Measurements from ENCODE around the gene GH1. TPM values are rescaled to one million over a fixed set of nuclear protein-coding genes. Genes with fewer than 3 reads are reported as not detected.
"Not testable (repeated sequence)": the region's sequence is repeated elsewhere in the genome, so short reads cannot be mapped to it uniquely, and the experiment has no call there.

GH1 gene
- total RNA-seq, 3 donors from 2014 or later = not detected

DNA sequence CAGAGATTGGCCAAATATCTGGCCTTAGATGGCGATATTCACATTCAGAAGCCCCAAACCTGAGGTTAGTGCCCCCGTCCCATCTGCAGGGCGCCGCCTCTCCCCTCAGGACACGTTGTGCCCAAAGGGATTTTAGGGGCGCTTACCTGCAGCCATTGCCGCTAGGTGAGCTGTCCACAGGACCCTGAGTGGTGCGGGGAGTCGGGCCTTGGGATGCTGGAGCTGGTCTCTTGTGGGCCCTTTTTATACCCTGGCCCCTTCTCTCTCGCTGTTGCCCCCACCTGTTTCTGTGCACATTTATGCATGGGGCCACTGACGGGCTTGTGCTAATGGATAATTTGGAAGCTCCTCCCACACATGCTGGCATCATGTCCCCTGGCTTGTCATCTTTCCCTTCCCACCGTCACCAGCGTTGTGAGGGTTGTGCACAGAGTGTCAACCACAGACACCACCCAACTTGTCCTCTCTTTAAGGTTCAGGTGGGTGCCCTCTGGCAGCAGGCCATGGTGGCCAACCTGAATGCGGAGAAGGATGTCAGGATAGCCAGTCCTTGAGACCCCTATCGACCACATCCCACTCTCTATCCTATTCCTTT, 7.5 kb downstream of the GH1 start, which contains the start of gene CSHL1:
Gene CSHL1, minus strand, starts transcription at position 218 of the 595 bp plus-strand sequence. Its CDS starts 62 bp downstream, at position 156.
- H3K9me3 ChIP-seq = no peaks in the 10 kb centered on the region
- TF ChIP-seq, protein P1, sequence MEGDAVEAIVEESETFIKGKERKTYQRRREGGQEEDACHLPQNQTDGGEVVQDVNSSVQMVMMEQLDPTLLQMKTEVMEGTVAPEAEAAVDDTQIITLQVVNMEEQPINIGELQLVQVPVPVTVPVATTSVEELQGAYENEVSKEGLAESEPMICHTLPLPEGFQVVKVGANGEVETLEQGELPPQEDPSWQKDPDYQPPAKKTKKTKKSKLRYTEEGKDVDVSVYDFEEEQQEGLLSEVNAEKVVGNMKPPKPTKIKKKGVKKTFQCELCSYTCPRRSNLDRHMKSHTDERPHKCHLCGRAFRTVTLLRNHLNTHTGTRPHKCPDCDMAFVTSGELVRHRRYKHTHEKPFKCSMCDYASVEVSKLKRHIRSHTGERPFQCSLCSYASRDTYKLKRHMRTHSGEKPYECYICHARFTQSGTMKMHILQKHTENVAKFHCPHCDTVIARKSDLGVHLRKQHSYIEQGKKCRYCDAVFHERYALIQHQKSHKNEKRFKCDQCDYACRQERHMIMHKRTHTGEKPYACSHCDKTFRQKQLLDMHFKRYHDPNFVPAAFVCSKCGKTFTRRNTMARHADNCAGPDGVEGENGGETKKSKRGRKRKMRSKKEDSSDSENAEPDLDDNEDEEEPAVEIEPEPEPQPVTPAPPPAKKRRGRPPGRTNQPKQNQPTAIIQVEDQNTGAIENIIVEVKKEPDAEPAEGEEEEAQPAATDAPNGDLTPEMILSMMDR (IDR thresholded peaks at IDR 0.05) = no peak
- TF ChIP-seq POLR2A (IDR thresholded peaks at IDR 0.05) (no peak), POLR2AphosphoS5 (IDR thresholded peaks at IDR 0.05) (no peak)

DNA sequence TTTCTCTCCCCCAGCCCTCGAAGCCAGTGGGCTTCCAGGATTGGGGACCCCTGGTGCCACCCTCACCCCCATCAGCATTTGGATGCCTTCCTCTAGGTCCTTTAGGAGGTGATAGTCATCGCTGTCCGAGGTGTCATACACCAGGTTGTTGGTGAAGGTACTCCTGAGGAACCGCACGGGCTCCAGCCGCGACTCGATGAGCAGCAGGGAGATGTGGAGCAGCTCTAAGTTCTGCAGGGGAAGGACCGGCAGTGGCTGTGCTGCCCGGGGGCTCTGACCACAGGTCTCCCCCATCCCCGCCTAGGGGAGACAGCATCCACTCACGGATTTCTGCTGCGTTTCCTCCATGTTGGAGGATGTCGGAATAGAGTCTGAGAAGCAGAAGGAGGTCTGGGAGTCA, 8.5 kb downstream of the GH1 start:
- intact Hi-C loops (cut with DNase I; ENCODE audit: low total_unique reads) = no loop called here
- TF ChIP-seq, protein P1 (IDR thresholded peaks at IDR 0.05) = no peak
- TF ChIP-seq POLR2A (IDR thresholded peaks at IDR 0.05) (no peak), POLR2AphosphoS5 (IDR thresholded peaks at IDR 0.05) (no peak)
- Histone ChIP-seq H3K27ac (no peak overlapping the region), H3K27me3 (no peaks in the 10 kb centered on the region), H3K9me3 (no peaks in the 10 kb centered on the region), H3K36me3 (no peaks in the 10 kb centered on the region), H3K4me1 (no peaks in the 10 kb centered on the region), H3K4me3 (no peak overlapping the region)
- no peak for DNase-seq (ENCODE audit: low spot score in 2 of 2)

More for the DNA sequence above, 7.5 kb downstream of the GH1 start, which contains the start of gene CSHL1:
- no peak within 1 kb of the TSS for H3K27ac ChIP-seq
- no peaks in the 10 kb centered on the region for H3K27me3 ChIP-seq
- intact Hi-C loops (cut with DNase I; ENCODE audit: low total_unique reads) = no loop called here
- no peak within 1 kb of the TSS for H3K4me3 ChIP-seq
- DNase-seq (ENCODE audit: low spot score in 2 of 2) = no peak
- no peaks in the 10 kb centered on the region for H3K4me1 ChIP-seq
- H3K36me3 ChIP-seq = no peaks in the 10 kb centered on the region

DNA sequence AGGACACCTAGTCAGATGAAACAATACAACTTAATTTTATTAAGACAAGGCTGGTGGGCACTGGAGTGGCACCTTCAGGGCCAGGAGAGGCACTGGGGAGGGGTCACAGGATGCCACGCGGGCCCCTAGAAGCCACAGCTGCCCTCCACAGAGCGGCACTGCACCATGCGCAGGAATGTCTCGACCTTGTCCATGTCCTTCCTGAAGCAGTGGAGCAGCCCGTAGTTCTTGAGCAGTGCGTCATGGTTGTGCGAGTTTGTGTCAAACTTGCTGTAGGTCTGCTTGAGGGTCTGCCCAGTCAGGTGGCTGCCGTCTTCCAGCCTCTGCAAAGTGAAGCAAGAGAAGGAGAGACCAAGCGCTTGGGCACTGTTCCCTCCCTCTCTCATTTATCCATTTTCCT, 9.1 kb downstream of the GH1 start:
- H3K9me3 ChIP-seq; H3K4me1 ChIP-seq; DNase-seq (ENCODE audit: low spot score in 2 of 2); H3K36me3 ChIP-seq; H3K4me3 ChIP-seq; H3K27me3 ChIP-seq; intact Hi-C loops (cut with DNase I; ENCODE audit: low total_unique reads); H3K27ac ChIP-seq: not testable (repeated sequence)

DNA sequence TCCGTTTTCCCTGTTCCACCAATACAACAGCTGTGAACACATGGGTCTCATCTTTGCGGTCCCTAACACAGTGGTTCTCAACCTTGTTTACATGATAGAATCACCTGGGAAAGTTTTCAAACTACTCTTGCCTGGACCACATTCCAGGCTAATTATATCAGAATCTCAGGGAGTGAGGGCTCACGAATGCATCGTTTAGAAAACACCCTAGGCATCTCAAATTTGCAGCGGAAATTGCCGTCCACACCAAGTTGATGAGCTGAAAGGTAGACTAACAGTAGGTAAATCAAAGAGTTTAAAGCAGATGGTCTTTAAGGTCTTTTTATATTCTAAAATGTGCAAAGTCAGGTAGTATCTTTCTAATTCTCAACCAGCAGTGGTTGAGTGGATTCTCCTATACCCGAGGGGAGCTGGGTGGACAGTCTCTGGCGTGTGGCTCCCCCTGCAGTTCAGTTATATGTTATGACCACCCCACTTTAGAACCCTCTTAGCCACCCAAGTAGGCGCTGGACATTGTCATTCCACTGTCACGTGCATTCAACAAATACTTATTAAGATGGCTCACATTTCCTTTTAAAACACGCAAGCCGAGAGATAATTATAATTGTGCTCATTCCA, 11.4 kb downstream of the GH1 start:
- H3K27ac ChIP-seq; H3K4me3 ChIP-seq; H3K4me1 ChIP-seq; H3K27me3 ChIP-seq; DNase-seq (ENCODE audit: low spot score in 2 of 2); H3K9me3 ChIP-seq; intact Hi-C loops (cut with DNase I; ENCODE audit: low total_unique reads); H3K36me3 ChIP-seq: not testable (repeated sequence)

DNA sequence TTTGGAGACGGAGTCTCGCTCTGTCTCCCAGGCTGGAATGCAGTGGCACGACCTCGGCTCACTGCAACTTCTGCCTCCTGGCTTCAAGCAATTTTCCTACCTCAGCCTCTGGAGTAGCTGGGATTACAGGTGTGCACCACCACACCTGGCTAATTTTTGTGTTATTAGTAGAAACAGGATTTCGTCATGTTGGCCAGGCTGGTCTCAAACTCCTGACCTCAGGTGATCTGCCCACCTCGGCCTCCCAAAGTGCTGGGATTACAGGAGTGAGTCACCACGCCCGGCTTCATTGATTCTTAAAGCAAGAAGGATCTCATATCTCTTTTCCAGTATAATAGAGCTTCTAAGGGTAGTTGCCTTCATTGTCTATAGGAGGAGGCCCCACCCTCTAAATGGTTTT, 13.8 kb downstream of the GH1 start:
- not testable (repeated sequence) for DNase-seq (ENCODE audit: low spot score in 2 of 2); H3K4me3 ChIP-seq; H3K4me1 ChIP-seq

DNA sequence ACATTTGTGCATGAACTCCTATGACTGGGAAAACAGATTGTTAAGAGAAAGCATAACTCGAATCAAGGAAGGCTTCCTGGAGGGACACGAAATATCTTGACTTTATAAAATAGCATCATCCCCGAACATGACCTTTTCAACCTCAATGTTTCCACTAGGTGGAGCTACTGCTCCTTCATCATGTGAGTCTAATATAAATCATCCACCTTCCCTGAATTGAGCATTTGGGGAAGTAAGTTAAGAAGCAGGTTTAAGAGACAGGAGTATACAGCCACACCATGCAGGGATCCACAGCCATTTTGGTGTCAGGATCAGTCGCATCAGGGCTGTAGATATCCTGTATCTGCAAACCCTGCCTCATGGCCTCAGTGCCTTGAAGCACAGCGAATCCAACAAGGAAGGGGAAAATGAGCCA, 14.8 kb downstream of the GH1 start:
- DNase-seq (ENCODE audit: low spot score in 2 of 2); H3K4me1 ChIP-seq; intact Hi-C loops (cut with DNase I; ENCODE audit: low total_unique reads); H3K27me3 ChIP-seq; H3K27ac ChIP-seq; H3K4me3 ChIP-seq; H3K9me3 ChIP-seq; H3K36me3 ChIP-seq: not testable (repeated sequence)

More for the DNA sequence above, 13.8 kb downstream of the GH1 start:
- H3K36me3 ChIP-seq; H3K27me3 ChIP-seq; H3K9me3 ChIP-seq; H3K27ac ChIP-seq; intact Hi-C loops (cut with DNase I; ENCODE audit: low total_unique reads): not testable (repeated sequence)

DNA sequence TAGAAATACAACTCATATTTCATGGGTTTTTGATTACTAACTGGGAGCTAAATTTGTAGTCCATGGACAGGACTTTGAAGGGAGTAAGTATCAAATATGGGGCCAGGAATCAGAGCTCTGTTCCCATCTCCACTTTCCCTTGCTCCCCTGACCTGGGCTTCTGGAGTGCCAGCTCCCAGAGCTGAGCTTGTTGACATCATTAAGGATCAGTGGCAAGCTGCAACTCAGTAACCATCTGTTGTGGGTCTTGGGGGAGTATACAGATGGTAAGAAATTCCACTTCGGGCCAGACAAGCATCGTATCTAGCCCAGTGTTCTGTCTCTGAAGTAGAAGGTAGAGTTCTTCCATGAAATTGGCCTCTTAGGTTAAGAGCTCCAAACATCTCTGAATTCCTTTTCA, 16.7 kb downstream of the GH1 start:
- H3K36me3 ChIP-seq; DNase-seq (ENCODE audit: low spot score in 2 of 2); H3K9me3 ChIP-seq; H3K4me3 ChIP-seq; H3K4me1 ChIP-seq; H3K27me3 ChIP-seq; H3K27ac ChIP-seq; intact Hi-C loops (cut with DNase I; ENCODE audit: low total_unique reads): not testable (repeated sequence)

DNA sequence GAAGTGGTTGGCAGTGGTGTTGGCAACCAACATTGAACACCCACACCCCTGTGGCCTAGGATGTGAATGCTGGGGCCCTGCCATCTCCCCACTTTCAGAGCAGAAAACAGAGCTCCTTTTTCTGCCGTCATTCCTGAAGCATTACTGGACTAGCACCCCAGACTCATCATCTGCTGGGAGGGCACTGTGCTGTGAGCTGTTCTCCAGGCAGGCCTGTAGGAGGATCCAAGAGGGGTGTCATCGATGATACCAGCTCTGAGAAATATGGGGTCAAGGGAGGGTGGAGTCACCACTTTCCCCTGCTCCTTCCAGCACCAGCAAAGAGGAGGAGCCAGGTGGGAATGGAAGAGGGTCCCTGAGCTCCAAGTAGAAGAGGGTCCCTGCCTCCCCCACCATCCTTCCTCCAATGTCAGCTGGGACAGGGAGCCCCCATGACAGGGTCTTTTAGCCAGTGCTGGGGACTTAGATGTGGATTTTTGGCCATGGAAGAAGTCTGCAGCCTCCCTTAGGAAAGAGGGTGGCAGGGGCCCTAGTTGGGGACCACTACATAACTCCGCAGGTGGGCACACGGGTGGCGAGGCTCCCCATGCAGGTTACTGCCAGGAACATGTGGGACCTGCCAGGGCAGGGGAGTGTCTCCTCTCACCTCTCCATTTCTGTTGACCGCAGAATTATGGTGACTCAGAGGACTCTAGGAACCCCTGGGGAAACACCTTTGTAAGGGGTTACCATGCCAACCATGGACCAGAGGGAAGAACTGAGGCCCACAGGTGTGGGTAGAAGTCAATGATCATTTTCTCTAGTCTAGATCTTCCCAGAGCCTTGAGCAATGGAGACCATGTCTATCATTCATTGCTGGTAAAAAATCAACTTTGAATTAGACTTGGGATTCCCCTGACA, 19.5 kb downstream of the GH1 start:
- H3K36me3 ChIP-seq = not testable (repeated sequence)

DNA sequence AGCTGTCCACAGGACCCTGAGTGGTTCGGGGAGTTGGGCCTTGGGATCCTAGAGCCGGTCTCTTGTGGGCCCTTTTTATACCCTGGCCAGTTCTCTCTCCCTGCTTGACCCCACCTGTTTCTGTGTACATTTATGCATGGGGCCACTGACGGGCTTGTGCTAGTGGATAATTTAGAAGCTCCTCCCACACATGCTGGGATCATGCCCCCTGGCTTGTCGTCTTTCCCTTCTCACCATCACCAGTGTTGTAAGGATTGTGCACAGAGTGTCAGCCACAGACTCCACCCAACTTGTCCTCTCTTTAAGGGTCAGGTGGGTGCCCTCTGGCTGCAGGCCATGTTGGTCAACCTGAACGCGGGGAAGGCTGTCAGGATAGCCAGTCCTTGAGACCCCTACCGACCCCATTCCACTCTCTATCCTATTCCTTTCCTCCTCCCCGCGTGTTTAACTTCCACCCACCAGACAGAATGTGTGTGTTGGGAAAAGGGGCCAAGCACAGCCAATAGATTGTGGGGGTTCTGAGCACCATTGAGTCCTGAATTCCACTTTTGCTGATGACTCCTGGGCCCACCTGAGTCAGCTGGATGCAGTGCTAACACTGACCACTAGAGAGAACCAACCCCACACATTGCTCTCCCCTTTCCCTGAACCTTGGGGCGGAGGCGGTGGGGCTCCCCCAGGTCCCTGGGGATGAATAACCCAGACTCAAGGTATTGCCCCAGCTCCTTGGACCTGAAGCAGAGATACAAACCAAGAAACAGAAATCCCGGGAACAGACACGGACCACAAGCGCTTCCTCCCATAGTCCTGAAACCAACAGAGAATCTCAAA, 21.9 kb downstream of the GH1 start, which contains the start of gene CSH1:
Gene CSH1, minus strand, starts transcription at position 51 of the 831 bp plus-strand sequence. CDS start 63 bp downstream, outside the sequence.
- H3K27ac ChIP-seq; H3K9me3 ChIP-seq; H3K4me3 ChIP-seq; H3K4me1 ChIP-seq; intact Hi-C loops (cut with DNase I; ENCODE audit: low total_unique reads); H3K27me3 ChIP-seq; H3K36me3 ChIP-seq; DNase-seq (ENCODE audit: low spot score in 2 of 2): not testable (repeated sequence)

More for the DNA sequence above, 19.5 kb downstream of the GH1 start:
- H3K27me3 ChIP-seq; intact Hi-C loops (cut with DNase I; ENCODE audit: low total_unique reads); H3K27ac ChIP-seq; H3K4me3 ChIP-seq; H3K9me3 ChIP-seq; DNase-seq (ENCODE audit: low spot score in 2 of 2); H3K4me1 ChIP-seq: not testable (repeated sequence)

DNA sequence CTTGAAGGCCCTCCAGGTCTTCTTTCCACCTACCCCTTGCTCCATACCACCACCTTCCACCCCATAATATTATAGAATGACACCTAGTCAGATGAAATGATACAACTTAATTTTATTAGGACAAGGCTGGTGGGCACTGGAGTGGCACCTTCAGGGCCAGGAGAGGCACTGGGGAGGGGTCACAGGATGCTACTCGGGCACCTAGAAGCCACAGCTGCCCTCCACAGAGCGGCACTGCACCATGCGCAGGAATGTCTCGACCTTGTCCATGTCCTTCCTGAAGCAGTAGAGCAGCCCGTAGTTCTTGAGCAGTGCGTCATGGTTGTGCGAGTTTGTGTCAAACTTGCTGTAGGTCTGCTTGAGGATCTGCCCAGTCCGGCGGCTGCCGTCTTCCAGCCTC, 23.8 kb downstream of the GH1 start:
- DNase-seq (ENCODE audit: low spot score in 2 of 2); intact Hi-C loops (cut with DNase I; ENCODE audit: low total_unique reads); H3K27ac ChIP-seq; H3K4me1 ChIP-seq; H3K27me3 ChIP-seq; H3K4me3 ChIP-seq; H3K9me3 ChIP-seq; H3K36me3 ChIP-seq: not testable (repeated sequence)
